HG02870 (cell line): ENCODE measurements around the gene SH3GL2.
"Not testable (repeated sequence)": the region's sequence is repeated elsewhere in the genome, so short reads cannot be mapped to it uniquely, and the experiment has no call there.

Source experiments
- ATAC-seq: cut with Tn5 transposase; IDR thresholded peaks from one replicate; pipeline ENCODE4 v1.9.1; 2021; ENCODE audit warnings: mild to moderate bottlenecking, moderate library complexity; ENCODE audit not compliant: unreplicated experiment

Gene SH3GL2

GRCh38 chr9:17739736-17740135, 160.9 kb downstream of the SH3GL2 start:
- no peak for ATAC-seq

DNA sequence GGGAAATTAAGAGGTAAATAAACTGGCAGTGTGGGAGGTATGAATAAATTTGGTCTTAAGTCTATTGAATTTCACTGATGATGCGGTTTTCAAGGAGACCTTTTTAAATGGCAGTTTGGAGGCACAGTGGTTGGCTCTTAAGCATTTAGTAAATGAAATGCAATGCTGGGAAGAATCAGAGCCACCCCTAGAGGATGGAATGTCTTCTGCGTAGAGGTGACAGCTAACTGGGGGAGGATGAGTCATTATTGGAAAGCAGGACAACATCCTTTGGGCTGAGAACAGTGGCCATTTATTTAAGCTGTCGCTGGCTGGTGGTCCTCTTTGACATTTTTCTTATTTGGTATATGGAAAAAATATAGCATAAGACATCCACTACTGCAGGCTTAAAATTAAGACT, 163.2 kb downstream of the SH3GL2 start:
- no peak for ATAC-seq

- no peak for ATAC-seq
Measured at GRCh38 chr9:17744786-17745185, 165.9 kb downstream of the SH3GL2 start.

- ATAC-seq = no peak
Measured at GRCh38 chr9:17750269-17750668, 171.4 kb downstream of the SH3GL2 start.

GRCh38 chr9:17751486-17751885, 172.6 kb downstream of the SH3GL2 start:
- no peak for ATAC-seq

- no peak for ATAC-seq
Measured at GRCh38 chr9:17752021-17752420, 173.2 kb downstream of the SH3GL2 start.

GRCh38 chr9:17757816-17758215, 178.9 kb downstream of the SH3GL2 start:
- ATAC-seq = no peak

DNA sequence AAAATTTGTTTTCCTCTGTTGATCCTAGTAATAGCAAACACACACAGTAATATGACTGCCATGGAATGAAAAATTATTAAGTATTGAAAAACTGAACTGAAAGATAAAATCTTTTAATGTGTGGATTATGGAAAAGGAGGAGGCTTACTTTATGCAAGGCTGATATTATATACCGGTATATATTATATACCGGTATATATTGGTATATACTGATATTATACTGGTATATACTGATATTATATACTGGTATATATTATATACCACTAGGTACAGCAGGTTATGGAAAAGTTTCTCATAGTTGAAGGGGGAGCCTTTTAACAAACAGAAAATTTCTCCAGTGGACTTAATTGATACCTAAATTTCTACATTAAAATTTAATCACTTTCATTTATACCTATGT, 181.4 kb downstream of the SH3GL2 start:
- no peak for ATAC-seq

DNA sequence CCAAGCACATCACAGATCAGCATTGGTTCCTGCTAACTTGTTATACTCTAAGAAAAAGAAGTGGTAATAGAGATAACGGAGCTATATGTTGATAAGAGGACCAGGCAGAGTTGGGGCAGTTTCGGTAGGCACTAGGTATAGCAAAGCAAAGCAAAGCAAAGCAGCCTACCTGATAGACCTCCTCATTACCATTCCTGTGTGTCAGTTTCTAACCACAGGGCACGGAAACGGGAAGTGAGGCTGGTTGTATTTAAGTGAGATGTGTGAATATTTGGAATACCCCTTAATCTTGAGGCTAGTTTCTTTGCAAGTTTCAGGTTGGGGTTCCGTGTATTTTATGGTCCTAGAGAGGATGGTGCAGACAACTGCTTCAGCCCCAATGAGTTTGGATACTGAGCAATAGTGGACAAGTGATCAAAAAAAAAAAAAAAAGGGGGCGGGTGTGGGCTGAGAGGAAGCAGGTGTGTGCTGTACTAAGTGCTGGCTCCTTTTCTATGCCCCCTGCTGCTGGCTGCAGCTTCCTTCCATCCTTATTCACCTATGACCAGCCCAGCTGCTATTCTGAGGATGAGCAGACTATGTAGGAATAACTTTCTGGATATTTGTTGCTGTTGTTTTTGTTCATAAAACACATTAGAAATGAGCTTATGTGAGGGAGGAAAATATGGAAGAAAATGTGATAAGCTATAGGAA, 183.3 kb downstream of the SH3GL2 start:
- ATAC-seq = no peak

GRCh38 chr9:17764306-17764705, 185.4 kb downstream of the SH3GL2 start:
- no peak for ATAC-seq

DNA sequence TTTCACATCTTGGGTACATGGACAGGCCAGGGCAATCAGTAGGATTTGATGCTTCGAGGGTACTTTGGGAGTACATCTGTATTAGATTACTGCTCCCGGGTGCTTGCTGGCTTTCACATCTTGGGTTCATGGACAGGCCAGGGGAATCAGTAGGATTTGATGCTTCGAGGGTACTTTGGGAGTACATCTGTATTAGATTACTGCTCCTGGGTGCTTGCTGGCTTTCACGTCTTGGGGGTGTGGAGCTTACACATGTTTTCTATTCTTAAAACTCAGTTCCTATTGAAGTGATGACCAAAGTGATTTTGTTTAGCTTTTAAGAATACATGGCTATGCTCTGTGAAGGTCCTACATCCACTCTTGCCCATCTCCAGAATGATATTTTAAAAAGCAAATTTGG, 186.3 kb downstream of the SH3GL2 start:
- ATAC-seq = not testable (repeated sequence)

DNA sequence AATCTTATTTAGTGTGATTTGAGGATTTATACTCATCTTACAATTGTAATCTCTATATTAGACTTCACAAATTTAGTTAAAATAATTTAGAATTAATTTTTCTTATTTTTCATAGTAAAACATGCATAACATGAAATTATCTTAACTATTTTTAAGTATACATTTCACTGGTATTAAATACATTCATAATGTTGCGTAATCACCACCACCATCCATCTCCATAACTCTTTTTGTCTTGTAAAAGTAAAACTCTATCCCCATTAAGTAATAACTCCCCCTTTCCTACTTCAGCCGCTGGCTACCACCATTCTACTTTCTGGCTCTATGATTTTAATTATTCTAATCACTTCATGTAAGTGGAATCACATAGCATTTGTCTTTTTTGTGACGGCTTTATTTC, 193.4 kb downstream of the SH3GL2 start:
- no peak for ATAC-seq

GRCh38 chr9:17775656-17776055, 196.8 kb downstream of the SH3GL2 start:
- no peak for ATAC-seq

- no peak for ATAC-seq
Measured at GRCh38 chr9:17776735-17777134, 197.9 kb downstream of the SH3GL2 start.

DNA sequence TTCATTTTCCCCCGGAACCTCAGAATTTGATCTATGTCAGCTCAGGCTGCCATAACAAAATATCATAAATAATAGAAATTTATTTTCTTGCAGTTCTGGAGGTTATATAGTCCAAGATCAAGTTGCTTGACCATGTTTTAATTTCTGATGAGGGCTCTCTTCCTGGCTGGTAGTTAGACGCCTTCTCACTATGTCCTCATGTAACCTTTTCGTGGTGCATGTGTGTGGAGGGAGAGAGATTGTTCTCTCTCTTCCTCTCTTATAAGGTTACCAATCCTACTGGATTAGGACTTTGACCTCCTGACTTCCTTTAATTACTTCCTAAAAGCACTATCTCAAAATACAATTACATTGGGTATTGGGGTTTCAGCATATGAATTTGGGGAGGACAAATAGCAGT, 198.6 kb downstream of the SH3GL2 start:
- ATAC-seq = no peak

DNA sequence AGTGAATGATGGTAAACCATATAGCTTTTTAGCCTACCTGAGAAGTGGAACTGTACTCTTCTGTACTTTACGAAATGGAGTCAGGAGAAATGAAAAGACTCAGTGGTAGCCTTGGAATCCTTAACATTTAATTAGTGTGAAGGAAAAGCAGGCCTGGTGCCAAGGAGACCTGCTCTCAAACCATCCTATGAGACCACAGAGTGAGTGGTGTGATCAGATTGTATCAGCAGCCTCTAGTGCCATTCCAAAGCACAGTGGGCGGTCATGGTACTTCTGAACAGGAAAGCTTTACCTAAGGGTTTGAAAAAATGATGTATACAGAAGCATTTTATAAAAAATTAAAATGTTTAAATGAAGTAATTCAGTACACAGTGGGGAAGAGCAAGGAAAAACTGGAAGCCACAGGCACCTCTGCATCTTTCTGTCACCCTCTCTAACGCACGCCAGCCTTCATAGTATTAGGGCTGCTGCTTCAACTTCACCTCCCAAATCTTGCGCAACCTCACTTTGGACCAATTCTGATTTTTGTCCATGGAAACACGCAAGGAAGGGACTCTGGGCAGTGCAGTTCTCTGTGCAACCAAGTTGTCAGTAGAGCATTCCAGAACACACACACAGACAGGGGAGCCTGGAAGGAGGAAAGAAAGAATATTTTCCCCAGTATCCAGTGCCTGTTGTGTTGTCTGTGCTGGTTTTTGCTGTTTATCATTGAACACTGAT, 203.7 kb downstream of the SH3GL2 start:
- no peak for ATAC-seq

GRCh38 chr9:17783227-17783626, 204.4 kb downstream of the SH3GL2 start:
- no peak for ATAC-seq

DNA sequence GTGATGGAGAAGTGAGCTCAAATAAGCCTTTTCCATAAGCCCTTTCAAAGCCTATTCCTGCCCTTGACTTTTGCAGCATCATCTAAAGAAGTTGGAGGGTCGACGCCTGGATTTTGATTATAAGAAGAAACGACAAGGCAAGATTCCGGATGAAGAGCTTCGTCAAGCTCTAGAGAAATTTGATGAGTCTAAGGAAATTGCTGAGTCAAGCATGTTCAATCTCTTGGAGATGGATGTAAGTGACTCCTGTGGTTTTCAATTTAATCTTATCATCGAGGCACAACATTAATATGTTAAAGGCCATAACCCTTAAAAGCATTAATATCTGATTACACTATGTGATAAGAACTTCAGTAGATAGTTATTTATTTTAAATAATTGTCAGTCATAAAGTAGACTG, 210.4 kb downstream of the SH3GL2 start:
- ATAC-seq = no peak

DNA sequence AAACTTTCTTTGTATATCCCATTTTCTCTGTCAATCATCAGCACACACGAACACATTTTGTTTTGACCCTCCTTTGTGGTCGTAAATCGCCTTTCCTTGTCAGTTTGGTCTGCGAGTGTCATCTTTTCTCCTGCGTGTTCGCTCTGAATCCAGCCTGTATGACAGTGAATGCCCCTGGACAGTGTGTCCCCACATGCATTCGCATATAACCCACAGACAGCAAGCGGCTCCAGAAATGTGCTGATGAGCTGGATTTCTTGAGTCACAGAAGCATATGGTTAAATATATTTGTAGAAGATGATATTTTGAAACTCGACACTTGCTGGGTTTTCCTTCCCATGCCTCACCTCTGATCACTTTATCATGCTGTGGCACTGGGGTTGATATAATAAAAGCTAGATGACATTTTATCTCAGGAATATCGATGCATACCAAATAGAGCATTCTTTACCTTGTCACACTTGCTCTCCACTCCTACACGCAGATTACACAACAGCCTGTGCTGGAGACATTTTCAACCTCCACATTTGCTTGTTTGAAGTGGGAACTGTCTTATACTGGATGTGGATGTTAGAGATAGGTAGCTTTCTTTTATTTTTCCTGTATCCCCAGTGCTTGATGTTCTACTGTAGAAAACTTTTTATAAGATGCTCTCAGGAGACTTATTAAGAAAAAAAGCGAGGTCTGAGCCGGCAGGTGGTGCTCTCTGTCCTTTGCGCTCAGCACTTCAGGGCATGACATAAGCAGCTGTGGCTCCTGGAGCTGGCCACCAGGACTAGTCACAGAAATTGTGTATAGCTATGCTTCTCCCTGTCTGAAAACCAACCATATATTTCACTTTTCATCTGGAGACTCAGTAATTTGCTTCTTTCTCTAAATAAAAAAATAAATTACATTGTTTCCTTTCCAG, 215.1 kb downstream of the SH3GL2 start:
- ATAC-seq = no peak

DNA sequence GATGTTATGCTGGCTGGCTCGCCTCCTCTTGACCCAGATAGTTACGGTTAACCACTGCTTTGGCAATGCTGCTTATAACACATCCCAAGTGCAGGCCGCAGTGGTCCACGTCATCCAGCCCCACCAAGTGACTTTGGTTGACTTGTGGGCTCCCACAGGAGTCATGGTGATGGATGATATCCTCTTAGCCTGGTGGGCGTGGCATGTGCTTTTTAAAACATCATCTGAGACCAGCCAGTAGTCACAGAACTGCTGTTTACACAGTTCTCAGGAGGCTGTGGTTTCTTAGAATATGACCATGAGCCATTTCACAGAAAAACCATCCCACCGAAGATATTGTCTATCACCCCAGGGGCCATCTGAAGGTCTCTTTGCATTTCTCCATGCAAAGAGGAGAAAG, 216.9 kb downstream of the SH3GL2 start:
- no peak for ATAC-seq

DNA sequence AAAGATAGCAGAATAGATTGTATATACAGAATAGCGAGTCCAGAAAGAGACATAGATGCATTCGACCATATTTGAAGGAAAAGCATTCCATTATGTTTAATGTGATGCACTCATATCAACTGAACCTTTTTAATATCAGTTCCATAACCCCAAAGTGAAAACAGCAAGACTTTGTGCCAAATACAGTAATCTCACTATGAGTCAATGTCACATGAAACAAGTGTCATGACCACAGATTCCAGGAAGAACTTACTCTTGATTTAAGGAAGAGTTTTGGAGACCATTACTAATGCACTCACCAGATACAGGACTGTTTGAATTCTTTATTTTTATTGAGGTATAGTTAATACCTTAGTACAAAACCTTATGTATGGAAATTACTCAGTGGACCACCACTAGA, 220.5 kb downstream of the SH3GL2 start:
- no peak for ATAC-seq

DNA sequence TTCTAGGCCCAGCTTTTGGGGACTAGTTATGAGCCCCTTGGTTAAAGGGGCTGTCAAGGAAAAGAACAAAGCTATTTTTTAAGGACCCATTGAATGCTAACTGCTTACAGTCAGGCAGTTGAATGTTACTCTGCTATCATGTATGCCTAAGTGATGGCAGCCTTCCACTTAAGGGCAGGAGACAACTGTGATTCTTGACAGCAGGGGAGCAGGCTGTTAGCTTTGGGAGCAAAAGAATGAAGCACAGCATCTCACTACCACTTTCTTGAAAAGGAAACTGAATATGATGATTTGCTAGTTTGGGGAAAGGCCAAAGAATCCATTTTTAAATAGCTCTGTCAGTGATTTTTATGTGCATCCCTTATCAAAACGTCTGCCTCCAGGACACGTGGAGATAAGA, 221.6 kb downstream of the SH3GL2 start:
- no peak for ATAC-seq
